Stimulated activated CD8-positive, alpha-beta memory T cell treated with anti-CD3 and anti-CD28 coated beads, Interleukin-12 subunit alpha, Interleukin-12 subunit beta, amount 100 ng/mL, for 1 hour (primary cell): ENCODE data around the gene CRADD.
"Not testable (repeated sequence)": the region's sequence is repeated elsewhere in the genome, so short reads cannot be mapped to it uniquely, and the experiment has no call there.

Experiments
- DNase-seq: peaks from one replicate; pipeline ENCODE4 v3.0.0-alpha.2; 2020; ENCODE audit warnings: low read depth

Gene CRADD

DNA sequence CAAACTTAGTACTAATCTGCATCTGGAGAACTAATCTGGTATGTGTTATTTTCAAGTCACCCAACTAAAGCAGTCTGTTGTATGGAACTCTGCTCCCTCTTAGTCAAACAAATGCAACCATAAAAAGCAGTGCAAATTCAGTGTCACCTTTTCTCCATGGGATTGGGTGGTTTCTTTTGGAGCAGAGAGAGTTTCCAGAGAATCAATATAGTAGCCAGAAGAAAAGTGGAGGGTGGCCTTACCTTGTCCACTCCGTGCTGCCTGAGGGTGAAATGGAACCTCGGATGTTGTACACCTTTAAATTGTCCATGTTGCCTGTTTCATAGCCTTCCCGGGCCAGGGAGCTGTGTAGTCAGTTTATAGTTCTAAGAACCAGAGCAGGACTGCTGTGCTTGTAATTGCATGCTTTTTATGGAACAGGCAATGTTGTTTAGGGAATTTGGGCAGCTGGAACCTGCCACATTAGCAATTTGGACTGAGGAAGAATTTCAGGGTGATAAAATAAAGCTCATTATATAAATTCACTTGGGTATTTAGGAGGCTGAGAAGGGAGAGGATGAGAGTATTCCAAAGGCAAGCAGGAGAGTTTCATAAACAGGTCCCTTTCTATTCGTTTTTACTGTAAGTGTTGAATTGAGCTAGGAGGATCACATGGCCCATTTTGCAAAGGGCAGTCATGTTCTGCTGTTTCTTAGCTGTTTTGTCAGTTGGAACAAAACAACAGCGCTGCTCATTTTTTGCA, 60.5 kb downstream of the CRADD start:
- DNase-seq, result no peak

DNA sequence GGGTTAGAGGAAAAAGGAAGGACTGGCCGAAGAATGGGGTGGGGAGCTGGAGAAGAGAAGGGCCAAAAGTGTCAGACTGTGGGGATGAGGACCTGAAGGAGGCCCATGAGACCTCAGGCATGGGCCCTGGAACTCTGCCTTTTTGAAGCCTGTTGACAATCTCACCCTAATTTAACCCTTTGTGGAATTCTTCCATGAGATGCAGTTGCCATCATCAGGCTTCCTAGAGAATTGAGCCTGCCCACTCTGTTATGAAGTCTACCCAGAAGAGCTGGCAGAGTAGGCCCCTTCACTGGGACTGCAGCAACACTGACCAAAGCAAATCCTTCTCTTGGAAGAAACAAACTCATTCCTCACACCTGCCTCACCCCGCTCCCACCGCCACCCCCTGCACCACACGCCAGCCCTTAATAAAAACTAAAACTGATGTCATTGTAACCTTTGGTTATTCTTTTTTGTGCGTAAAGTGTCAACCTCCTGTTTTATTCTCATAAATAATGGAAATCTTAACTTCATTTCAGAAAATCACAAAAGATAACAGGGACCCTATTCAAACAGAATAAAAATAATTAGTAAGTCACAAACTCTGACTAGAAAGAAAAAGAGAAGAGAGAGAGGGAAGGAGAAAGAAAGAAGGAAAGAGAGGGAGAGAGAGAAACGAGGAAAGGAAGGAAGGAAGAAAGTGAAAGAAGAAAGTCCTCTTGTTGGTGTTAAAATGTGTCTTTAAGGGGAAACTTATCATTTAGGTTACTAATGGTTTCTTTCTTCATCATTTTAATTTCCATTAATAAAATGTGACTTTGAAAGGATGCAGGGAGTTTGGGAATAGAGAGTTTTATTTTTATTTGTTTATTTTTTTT, 61.3 kb downstream of the CRADD start:
- no peak for DNase-seq

DNA sequence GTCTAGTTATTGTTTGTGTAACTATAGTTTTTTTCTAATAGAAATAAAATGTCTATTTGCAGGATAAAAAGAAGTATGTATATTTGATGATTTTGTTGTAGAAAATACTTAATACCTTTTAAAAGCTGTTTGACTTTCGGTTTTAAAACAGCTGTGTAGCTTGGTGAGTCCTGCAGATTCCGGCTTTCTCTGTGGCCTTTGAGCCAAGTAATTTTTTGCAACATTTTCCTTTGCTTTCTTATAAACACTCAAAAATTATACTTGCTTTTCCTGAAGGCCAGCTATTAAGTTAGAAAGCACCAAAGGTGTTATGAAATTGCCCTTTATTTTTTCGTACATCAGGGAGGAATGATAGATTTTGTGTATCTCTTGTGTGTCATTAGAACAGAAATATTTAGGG, 63.6 kb downstream of the CRADD start:
- DNase-seq, result no peak

DNA sequence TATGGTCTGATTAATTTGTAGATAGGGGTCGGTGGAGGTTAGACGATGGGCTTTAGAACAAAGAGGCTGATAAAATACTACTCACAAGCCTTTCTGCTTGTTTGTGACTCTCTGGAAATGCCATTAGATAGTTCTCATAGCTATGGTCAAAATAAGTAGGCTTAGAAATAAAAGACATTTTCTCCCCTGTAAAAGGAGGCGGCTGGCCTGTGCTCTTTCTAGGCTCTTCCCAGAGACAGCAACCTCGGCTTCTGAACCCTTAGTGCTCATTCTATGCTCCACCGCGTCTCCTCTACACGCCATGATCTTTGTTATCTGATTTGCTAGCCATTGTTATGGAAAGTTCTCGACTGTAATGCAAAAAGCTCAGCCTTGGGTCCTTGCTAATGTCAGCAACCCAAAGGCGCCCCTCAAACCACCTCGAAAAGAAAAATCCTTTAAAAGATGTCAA, 64.5 kb downstream of the CRADD start:
- no peak for DNase-seq

DNA sequence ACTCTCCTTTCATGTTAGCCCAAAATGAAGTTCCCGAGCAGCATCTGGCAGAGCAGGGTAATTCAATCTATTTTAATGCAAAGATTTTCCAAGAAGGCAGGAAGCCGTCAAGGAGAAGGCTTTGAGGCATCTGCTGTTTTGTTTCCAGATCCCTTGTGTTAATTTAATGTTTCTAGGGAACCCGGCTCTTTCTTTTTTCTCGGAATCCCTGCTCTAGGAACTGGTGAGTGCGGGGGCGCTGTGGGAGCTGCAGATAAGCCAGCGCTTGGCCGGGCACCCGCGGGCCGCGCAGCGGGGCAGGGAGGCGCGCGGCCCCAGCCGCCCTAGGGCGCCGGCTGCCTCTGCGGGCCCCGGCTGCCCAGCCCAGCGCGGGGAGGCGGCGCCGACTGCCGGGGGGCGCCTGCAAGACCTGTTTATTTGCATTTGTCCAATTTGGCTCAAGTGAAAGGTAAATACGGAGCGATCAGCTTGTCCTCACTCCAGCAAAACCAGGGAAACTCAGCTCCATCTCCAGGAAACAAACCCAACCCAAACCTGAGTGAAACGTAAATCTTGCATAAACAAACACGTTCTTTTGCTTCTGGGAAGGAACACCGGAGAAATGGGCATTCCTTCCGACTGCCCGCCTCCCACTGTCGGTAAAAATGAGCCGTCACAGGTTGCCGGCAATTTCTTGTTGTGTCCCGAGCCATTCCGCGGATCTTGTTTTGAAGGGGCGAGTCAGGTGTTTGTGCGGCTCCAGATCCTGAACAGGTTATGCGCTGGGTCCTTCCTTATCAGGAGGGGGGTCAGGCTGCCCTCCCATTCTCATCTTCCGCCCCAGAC, 65.1 kb downstream of the CRADD start:
- DNase-seq, result no peak

DNA sequence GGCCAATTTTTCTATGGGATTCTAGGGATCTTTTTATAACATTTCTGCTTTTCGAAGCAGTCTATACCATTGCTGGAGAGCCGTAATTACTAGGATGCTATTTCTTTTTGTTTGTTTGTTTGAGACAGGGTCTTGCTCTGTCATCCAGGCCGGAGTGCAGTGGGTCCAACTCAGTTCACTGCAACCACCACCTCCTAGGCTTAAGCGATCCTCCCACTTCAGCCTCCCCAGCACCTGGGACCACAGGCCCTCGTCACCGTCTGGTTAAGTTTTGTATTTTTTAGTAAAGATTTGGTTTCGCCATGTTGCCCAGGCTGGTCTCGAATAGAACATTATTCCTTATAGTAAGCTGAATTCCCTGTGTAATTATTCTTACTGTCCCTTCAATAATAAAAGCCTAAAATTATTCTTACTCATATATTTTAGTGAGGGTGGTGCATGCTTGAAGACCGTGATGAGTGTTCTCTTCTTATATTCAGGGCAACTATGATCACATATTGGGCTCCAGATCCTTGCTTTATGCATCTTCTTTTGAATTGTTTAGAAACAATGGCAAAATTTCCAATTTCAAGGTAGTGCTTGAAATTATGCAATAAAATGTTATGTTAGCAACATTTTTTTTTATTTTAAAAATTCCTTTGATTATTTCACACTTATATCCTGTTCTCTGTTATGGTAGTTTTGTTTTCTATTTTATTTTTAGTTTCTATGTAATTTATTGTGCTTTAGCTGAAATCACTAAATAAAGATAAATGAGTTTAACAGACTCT, 66.2 kb downstream of the CRADD start:
- no peak for DNase-seq

DNA sequence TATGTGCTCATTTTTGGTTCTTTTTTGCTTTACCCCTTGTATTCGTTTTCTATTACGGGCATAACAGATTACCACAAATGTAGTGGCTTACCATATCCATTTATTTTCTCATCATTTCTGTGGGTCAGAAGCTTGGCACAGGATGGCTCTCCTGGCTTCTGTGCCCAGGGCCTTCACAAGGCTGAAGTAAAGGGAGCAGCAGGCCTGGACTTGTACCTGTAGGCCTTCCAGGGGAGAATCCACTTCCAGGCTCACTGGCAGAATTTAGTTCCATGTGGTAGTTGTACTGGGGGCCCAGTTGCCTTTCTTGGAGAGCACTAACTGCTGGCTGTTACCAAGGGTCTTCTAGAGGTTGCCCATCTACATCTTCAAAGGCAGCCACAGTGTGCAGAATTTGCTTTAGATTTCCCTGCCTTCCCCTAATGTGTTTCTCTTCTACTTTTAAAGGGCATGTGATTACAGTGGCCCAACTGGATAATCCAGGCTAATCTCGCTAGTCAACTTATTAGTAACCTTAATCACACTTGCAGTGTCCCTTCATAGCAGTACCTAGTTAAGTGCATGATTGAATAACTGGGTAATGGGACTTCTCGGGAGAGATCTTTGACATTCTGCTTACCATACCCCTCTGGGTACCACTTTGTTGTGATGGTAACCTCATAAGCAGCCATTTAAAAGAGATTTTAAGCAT, 67.0 kb downstream of the CRADD start:
- no peak for DNase-seq

DNA sequence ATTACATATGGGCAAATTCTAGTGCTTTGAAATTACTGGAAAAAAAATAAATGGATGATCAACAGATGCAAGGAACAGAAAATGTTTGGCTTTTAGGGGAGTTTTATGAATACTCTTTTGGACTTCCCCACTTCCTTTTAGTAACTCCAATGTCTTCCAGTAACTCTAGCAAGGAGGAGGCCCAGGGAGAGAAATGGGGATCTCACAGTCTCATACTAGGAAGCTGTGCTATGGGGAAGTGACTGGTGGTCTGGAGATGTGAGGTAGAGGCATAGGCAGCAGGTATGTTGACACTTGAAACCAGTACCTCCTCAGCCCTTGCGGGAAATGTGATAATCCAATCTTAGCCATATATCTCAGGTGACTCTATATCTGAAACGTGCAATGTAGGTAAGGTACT, 68.1 kb downstream of the CRADD start:
- no peak for DNase-seq

DNA sequence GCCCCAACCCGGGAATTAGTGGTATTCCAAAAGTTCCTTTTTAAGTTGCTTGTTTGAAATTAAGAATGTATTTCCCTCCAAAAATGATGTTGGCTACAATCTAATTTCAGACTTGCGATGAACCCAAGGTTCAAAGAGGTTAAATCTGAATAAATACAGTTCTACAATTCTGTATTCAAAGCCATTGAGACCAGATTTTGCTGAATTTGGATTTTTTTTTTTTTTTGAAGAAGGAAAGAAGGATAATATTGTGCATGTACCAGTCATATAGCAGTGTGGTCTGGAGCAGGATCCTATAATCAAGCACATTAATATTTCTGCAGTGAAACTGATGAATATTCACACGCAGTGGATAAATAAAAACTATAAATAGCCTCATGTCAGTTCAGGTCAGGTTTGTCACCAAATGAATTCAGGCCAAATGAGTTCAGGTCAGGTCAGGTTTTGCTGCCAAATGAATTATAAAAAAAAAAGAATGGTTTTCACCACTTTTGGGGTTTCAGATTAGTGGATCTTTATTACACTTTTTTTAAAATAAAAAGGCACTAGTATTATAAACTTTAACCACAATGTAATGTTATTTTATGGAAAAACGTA, 69.5 kb downstream of the CRADD start:
- DNase-seq, result no peak

DNA sequence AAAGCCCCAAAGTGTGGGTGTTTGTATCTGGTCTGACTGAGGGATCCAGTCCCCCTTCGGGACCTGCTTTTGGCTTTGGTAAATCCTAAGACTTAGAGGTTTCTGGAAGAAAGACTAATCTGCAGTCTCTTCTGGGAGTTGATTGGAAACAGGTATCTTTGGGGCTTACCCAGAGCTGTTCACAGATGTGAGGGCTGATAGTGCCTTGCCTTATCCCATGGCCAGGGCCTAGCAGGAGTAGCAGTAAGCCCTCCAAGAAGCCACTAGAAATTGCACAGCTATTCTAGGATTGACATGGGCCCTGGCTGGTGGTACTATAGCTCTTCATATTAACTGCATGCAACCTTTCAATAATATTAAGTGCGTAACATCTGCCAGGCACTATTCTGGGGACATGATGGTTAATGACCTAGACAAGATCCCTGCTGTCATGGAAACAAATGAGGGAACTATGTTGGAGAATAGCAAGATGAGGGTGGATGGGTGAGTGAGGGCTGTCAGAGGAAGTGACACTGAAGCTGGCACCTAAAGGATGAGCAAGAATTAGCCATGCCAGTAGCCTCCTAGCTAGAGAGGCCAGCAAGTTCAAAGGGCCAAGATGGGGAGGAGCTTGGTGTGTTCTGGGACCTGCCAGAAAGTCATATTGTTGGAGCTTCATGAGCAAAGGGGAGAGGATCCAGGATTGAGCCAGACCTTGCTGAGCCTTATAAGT, 71.7 kb downstream of the CRADD start:
- no peak for DNase-seq

DNA sequence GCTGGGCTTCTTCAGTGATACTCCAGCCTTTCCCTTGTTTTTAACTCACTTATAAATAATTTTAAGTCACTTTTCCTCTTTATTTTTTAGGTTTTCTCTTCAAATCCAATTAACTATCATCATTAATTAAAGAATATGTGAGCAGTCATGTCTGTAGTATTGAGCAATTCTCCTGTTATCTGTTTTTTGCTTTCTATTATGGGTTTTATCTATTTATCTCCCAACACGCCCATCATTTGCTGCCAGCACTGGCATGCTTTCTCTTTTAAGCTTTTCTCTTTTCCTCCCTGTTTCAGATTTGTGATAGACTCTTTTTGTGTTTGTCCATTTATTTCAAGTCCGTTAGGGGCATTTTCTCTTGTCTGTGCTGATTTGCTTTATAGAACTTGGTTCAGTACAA, 72.3 kb downstream of the CRADD start:
- no peak for DNase-seq

DNA sequence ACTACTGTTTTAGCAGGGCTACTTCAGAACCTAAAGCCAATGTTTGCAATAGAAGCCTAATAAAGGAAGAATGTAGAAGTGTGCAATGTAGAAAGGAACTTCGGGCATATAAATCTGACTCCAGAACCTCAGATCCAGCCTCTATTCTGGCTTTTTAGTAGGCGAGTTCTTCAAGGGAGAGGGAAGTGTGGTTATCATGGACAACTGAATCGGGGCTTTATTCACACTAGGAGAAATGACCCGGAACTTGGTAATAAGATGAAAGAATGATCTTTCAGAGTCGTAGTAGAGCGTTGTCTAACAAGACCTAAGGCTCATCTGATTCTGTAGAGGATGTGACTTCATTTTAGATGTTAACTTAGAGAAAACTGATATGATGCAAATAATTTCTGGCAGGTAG, 72.9 kb downstream of the CRADD start:
- DNase-seq, result no peak

DNA sequence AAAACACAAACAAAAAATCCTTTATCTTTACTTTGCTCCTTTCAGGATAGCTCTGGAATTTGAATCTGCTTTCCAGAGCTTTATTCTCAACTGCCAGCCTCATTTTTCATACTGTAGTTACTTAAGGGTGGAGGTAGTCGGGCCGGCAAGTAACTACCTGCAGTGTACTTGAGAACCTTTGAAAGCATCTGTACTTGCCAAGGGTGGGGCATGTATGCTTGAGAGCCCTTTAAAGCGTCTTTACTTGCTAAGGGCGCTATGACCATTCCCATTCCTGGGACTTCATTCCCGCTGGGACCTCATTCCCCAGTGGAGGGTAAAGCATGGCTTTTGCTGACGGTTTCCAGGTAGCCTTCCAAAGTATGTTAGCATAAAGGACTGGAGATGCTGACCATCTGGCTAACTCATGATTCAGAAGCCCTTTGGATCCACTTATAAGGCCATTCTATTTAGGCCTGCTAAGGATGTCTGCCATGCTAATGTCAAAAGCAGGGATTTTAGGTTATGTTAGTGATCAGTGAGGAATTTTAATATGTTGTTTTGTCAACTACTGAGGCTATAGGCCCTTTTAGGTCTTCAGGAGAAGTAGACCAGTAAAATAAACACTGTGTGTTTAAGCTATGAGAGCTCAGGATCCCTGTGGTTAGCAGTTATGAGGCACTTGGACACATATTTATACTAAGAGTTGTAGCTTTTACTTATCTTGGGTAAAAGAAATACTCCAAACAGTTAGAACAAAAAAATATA, 74.9 kb downstream of the CRADD start:
- no peak for DNase-seq

DNA sequence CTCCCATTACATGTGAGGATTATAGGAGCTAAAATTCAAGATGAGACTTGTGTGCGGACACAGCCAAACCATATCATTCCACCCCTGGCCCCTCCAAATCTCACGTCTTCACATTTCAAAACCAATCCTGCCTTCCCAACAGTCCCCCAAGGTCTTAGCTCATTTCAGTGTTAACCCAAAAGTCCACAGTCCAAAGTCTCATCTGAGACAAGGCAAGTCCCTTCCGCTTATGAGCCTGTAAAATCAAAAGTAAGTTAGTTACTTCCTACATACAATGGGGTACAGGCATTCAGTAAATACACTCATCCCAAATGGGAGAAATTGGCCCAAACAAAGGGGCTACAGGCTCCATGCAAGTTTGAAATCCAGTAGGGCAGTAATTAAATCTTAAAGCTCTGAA, 76.1 kb downstream of the CRADD start:
- DNase-seq, result no peak

DNA sequence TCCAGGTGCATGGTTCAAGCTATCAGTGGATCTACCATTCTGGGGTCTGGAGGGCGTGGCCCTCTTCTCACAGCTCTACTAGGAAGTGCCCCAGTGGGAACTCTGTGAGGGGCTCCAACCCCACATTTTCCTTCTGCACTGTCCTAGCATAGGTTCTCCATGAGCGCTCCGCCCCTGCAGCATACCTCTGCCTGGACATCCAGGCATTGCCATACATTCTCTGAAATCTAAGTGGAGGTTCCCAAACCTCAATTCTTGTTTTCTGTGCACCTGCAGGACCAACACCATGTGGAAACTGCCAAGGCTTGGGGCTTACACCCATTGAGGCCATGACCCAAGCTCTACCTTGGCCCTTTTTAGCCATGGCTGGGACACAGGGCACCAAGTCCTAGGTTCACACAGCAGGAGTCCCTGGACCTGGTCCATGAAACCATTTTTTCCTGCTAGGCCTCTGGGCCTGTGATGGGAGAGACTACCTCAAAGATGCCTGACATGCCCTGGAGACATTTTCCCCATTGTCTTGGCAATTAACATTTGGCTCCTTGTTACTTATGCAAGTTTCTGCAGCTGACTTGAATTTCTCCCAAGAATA, 76.8 kb downstream of the CRADD start:
- no peak for DNase-seq

DNA sequence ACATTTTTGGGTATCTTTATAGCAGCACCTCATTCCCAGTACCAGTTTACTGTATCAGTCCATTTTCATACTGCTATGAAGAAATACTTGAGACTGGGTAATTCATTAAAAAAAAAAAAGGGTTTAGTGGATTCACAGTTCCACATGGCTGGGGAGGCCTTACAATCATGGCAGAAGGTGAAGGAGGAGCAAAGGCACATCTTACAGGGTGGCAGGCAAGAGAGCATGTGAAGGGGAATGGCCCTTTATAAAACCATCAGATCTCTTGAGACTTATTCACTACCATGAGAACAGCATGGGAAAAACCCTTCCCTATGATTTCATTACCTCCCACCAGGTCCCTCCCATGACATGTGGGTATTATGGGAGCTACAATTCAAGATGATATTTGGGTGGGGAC, 77.7 kb downstream of the CRADD start:
- DNase-seq, result not testable (repeated sequence)

DNA sequence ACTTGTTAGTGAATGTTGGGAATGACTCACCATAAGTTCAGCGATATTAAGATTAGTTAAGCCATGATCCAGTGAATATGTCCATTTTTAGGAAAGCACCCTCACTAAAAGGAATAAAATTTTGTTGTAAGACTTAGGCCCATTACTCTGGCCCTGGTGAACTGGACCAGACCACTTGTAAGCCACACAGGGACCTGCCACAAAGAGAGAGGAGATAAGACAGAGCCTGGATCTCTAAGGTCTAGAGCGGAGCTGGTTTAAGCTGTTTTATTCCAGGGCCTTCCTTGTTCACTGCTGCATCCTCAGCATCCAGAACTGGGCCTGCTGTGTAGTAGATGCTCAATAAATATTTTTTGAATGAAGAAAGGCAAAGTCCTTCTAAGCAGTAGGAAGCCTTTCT, 79.1 kb downstream of the CRADD start:
- DNase-seq, result no peak

DNA sequence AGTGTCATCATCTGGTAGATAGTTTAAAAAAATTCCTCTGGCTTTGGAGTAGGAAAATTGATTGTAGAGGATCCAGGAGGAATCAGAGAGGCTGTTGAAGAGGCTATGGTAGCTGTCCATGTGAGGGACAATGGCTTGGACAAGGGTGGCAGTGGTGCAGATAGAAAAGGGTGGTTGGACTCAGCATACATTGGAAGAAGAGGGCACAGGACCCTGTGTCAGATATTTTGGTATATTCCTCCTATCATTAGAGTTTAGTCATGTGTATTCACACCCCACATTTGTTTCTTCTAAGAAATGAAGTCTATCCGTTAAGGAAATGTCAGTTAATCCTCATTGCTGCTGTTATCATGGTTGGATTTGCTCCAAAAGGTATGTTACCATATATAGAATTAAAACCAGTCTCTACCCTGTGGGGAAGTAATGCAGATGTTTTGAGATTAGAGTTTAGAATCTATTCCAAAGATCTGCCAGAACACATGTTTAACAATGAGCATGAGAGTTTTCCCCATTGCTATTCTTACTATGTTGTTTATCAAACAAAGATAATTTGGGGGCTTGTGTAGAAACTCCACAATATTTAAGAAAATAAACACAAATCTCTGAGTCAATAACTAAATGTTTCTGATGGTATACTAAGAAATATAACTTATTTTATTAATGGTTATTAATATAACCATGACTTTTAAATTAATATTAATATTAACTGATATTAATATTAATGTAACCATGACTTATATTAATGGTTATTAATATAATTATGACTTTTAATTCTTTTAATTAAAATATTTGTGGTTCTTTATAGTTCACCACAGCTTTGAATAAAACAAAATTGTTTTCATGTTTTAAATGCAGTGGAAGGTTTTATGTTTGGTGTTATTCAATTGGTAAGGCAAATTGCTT, 80.9 kb downstream of the CRADD start:
- no peak for DNase-seq
